GM21381 (cell line): ENCODE data around the gene PON1.

ENCODE experiments used
- ATAC-seq: cut with Tn5 transposase; IDR thresholded peaks from one replicate; pipeline ENCODE4 v1.9.1; 2021; ENCODE audit warnings: mild to moderate bottlenecking, moderate library complexity; ENCODE audit not compliant: unreplicated experiment

The PON1 gene

GRCh38 chr7:95317966-95318365, 6.4 kb downstream of the PON1 start:
- ATAC-seq, result no peak

DNA sequence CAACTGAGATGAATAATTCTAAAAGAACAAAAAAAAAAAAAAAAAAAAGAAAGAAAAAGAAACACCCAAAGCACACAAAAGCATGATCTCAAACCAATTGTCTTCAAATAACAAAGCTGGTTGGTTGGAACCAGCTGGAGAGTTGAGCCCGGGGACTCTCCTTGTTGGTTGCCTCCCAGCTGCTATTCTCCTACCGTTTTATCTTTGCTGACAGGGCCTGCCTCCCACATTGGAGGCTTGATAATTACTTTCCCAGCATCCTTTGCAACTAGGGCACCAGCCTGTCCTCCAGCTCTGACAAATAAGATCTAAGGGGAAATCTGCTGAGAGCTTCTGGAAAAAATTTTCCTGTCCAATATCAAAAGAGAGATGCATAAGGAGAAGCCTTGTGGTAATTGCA, 6.8 kb downstream of the PON1 start:
- ATAC-seq, result no peak

DNA sequence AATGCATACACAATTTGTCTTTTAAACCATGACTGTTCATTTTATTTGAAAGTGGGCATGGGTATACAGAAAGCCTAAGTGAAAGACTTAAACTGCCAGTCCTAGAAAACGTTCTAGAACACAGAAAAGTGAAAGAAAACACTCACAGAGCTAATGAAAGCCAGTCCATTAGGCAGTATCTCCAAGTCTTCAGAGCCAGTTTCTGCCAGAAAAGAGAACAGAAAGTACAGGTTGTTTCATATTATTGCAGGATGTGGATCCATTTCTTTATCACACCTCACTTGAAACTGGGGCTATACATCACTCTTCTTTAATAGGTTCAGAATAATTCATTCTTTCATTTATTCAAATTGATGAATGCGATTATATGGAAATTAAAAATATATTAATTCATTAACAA, 7.7 kb downstream of the PON1 start:
- peak; percentile 86 for ATAC-seq

GRCh38 chr7:95312561-95312960, 11.8 kb downstream of the PON1 start:
- ATAC-seq, result no peak

- ATAC-seq, result no peak
Measured at GRCh38 chr7:95311389-95311788, 12.9 kb downstream of the PON1 start.

DNA sequence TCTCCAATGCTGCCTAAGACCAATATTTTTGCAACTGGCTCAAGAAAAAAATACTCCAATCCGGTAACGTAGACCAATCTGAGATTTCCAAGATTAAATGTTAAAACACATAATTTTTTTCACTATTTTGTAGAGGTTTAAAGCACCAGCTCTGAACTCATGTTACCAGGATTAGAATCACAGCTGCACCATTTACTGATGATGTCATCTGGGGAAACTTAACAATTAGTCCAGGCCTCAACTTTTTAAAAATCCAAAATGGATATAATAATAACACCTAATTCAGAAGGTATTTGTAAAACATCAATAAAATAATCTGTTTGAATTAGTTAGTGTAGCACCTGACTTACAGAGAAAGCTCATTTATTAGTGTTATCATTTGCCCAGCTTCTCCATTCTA, 14.4 kb downstream of the PON1 start:
- no peak for ATAC-seq

GRCh38 chr7:95304990-95305389, 19.3 kb downstream of the PON1 start:
- no peak for ATAC-seq

DNA sequence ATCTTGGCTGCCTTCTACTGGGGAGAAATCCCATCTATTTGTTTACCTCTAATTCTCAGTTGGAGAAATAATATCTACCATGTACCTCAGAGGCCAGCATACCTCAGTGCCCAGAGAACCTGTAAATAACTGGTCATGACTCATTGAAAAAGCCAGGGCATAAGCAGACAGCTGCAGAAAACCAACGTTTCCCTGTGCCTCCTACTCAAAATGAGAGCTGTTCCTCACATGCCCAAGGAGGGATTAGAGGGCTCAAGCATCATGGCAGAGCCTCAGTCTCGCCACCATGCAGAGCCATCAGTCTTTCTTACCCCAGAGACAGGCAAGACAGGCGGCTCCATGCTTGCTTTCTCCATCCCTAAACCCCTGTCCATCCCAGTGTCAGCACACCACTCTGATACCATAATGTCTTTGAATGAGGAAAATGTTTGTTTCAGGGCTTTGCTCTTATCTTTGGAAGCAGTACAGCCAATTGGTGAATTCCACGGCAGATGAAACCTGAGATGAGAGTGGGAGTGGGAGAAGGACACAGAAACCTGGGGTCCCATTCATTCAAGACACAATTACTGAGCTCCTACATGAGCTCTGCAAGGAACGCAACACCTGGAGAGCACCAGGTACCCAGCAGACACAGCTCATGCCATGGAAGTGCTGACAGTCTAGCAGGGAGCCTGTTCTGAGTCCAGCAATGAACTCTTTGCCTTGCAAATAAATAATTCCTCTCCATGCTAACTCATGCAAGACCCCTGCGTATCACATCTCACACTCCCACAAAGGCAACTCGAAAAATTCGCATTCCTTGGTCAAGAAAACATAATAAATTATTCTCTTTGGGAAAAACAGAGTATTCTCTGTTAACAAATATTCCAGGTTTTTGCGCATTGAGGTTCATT, 21.1 kb downstream of the PON1 start:
- ATAC-seq, result no peak

- no peak for ATAC-seq
Measured at GRCh38 chr7:95298091-95298490, 26.2 kb downstream of the PON1 start.

DNA sequence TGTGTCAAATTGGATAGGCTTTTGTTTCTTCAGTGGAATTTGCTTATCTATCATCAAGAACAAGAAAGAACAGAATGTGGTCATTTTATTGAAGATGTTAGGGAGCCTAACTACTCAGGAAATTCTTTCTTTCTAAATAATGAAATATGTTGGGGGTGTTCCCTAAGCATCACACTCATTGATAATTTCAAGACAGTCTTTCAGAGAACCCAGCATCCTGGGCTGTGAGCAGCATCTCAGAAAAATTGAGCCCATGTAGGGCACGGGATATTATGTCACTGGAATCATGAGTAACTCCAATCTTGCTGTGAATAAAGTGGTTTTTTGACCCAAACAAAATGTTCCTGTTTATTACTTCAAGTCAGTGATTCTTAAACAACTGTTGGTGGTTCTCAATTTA, 27.3 kb downstream of the PON1 start:
- ATAC-seq, result no peak

DNA sequence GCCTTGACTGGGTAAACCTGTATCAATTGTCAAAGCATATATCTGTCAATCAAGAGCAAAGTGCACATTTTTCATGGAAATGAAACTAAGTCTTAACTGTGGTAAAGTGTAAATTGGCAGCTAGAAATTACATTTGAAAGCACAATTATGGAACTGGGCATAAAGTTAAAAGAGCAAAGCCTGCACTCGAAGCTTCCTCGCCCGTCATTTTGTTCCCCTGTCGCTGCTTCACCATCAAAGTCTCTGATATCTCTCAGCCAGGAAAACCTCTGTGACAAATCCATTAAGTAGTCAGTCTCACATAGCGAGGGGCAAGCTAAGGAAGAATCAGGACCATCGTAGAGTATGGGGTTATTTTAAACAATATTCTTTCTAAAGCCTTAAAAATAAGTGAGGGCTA, 27.9 kb downstream of the PON1 start:
- ATAC-seq, result no peak

- ATAC-seq, result no peak
Measured at GRCh38 chr7:95295397-95295796, 28.9 kb downstream of the PON1 start.

- ATAC-seq, result no peak
Measured at GRCh38 chr7:95290166-95290830, 34.0 kb downstream of the PON1 start.

DNA sequence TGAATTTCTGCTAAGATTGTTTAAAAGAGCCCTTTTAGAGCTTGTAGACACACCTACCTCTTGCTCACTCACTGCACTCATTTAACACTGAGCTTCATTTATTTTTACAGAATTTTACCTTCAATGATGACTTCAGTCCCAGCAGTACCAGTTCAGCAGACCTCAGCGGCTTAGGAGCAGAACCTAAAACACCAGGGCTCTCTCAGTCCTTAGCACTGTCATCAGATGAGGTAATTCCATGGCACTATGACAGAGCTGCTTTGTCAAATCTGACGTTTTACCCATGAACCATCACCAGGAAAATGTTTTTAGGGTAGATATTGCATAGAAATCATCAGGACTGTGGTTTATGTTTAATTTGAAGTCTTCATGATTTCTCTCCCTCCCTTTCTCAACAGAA, 38.2 kb downstream of the PON1 start:
- ATAC-seq, result no peak

- ATAC-seq, result no peak
Measured at GRCh38 chr7:95279417-95279816, 44.9 kb downstream of the PON1 start.

- no peak for ATAC-seq
Measured at GRCh38 chr7:95276114-95276513, 48.2 kb downstream of the PON1 start.

- ATAC-seq, result no peak
Measured at GRCh38 chr7:95269640-95270039, 54.7 kb downstream of the PON1 start.

DNA sequence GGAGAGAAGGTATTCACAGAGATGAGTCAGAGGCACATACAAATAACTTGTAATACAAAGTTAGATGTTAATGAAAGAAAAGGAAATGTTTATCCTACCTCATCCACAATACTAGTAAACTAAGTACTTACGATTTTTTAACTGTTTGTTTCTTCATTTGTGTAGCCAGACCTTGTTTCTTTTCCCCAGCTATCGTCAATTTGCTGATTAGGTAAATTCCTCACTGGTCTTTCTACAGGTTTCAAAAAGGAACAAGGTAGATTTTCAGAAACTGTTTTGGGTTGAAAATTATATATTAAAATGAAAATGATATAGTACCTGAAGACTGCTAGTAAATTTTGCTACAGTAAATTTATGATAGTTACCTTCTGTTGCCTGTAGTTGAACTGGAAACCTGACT, 56.6 kb downstream of the PON1 start:
- ATAC-seq, result no peak

DNA sequence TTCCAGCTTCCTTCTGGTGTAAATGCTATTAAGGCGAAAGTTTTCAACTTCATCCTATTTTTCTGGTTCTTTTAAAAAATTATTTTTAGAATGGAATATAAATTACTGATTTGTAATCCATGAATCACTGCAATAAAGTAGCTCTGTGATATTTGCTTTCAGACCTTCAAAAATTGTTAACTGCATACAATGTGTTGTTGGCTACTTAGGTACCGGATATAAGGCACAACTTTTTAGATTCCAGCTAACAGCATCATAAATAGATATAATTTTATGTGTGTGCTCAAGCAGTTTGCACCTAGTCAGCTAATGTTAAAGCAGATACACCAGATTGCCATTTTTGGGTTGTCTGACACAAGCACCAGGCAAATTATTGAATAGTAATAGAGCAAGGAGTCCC, 58.7 kb downstream of the PON1 start:
- no peak for ATAC-seq

DNA sequence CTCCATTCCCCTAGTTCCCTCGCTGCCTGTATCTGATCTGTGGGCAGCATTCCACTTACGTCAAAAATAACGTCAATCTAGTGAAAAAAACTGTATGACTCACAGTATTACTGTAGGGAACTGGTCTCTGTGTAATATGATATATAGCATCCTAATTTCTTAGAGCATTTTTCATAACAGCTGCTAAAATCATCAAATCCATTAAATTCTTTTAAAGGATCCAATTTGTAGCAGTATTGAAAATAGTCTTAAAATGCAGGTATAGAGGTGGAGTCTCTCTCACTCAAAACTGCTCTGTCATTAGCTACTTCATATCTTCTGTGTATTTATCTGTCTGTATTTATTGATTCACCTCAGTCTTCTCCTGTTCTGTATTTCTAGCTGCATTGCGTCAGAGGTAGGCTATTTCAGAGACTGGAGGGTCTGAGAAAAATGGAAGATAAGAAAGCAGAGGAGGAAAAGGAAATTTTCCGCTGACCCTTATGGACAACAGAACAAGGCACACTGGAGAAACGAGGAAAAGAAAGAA, 59.9 kb downstream of the PON1 start:
- ATAC-seq, result no peak

GRCh38 chr7:95263785-95264362, 60.5 kb downstream of the PON1 start:
- no peak for ATAC-seq

GRCh38 chr7:95262875-95263274, 61.5 kb downstream of the PON1 start:
- ATAC-seq, result no peak
